GM23338 (cell line): Measurements from ENCODE around the gene SYT7.

Source experiments
- CREB1 ChIP-seq: fragments of 250-450 bp; sonication (Bioruptor Pico); IDR thresholded peaks from 2 replicates; pipeline ENCODE4 v1.5.0; 2020; ENCODE audit warnings: low read depth, mild to moderate bottlenecking, moderate library complexity
- EZH2 ChIP-seq: fragments of 200-600 bp; sonication (generic); IDR thresholded peaks from one replicate; pipeline ENCODE4 v1.8.0; 2017; ENCODE audit warnings: antibody characterized with exemption, mild to moderate bottlenecking, low read depth; ENCODE audit not compliant: unreplicated experiment
- EZH2phosphoT487 ChIP-seq: fragments of 200-600 bp; sonication (generic); IDR thresholded peaks from one replicate; pipeline ENCODE4 v1.8.1; 2018; ENCODE audit warnings: antibody characterized with exemption; ENCODE audit not compliant: unreplicated experiment
- JUNB ChIP-seq: IDR thresholded peaks from one replicate; pipeline ENCODE4 v1.6.1; 2016; ENCODE audit warnings: antibody characterized with exemption; ENCODE audit not compliant: unreplicated experiment
- NANOG ChIP-seq: IDR thresholded peaks from 2 replicates; pipeline ENCODE4 v1.6.1; 2016; ENCODE audit warnings: antibody characterized with exemption, borderline replicate concordance
- POLR2AphosphoS5 ChIP-seq: IDR thresholded peaks from 2 replicates; pipeline ENCODE4 v1.6.1; 2016; ENCODE audit warnings: antibody characterized with exemption, low read depth
- STAT1 ChIP-seq: IDR thresholded peaks from one replicate; pipeline ENCODE4 v1.6.1; 2016; ENCODE audit warnings: antibody characterized with exemption; ENCODE audit not compliant: unreplicated experiment
- ZNF114 ChIP-seq: fragments of 250-450 bp; sonication (Bioruptor Pico); IDR thresholded peaks from 2 replicates; pipeline ENCODE4 v1.5.0; 2020; ENCODE audit warnings: mild to moderate bottlenecking, moderate library complexity
- TF ChIP-seq, protein P1 (sequence below): IDR thresholded peaks from one replicate; pipeline ENCODE4 v1.6.1; 2018; ENCODE audit warnings: antibody characterized with exemption; ENCODE audit not compliant: unreplicated experiment
- TF ChIP-seq, protein P2 (sequence below), 2 experiments: fragments of 200-600 bp in 1 of 2; sonication (generic) in 1 of 2; conservative IDR thresholded peaks; 2 replicates each; pipeline versions ENCODE4 v1.5.1 to v1.6.1; 2016 to 2017; ENCODE audit warnings: antibody characterized with exemption in 2 of 2, low read depth in 2 of 2, mild to moderate bottlenecking in 2 of 2, moderate library complexity in 1 of 2
- TF ChIP-seq, protein P3 (sequence below): IDR thresholded peaks from 2 replicates; pipeline ENCODE4 v1.6.1; 2016; ENCODE audit warnings: antibody characterized with exemption
- TF ChIP-seq, protein P4 (sequence below): fragments of 250-450 bp; sonication (Bioruptor Pico); IDR thresholded peaks from 2 replicates; pipeline ENCODE4 v1.5.0; 2020; ENCODE audit warnings: mild to moderate bottlenecking, moderate library complexity

DNA sequence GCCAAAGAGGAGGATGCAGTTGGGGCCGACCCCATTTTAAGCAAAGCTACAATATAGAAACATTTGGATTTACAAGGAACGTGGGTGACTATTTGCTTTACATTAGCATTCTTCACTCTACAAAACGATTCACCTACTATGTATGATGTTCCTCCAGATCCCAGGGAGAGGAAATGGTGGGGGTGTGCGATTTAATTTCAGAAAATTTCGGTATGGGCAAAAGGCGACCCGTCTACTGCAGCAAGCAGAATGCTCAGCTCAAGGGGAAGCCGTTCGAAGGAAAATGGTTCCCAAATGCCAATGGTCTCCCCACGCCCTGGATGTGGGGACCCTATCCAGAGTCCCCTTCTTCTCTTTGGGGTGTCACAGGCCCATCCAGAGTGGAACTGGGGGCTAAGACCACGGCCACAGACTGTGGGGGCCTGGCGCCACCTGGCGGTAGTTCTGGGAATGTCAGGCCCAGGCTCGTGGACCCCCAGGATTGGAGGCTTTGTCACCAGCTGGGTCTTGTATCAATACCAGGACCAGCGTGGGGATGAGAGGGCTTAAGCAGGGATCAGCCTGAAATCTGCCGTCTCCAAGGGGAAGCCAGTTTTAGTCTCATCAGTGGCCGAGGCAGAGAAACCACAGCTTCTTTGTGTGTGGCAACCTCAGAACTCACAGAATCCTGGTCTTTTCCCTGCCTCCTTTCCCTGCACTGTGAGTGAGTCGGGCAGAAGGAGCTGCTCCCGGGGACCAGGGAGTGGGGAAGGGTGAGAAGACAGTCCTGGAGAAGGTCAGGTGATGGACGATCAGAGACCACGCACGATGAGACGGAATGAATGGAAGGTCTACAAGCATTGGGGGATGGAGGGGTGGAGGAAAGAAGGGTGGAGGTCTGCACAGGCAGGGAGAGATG lies 64.0 kb downstream of the SYT7 start:
- TF ChIP-seq JUNB (no peak), EZH2 (no peak), POLR2AphosphoS5 (no peak), EZH2phosphoT487 (no peak), NANOG (no peak), CREB1 (CRISPR knock-in tag) (no peak), ZNF114 (CRISPR knock-in tag) (no peak), STAT1 (no peak)
- TF ChIP-seq, protein P1, sequence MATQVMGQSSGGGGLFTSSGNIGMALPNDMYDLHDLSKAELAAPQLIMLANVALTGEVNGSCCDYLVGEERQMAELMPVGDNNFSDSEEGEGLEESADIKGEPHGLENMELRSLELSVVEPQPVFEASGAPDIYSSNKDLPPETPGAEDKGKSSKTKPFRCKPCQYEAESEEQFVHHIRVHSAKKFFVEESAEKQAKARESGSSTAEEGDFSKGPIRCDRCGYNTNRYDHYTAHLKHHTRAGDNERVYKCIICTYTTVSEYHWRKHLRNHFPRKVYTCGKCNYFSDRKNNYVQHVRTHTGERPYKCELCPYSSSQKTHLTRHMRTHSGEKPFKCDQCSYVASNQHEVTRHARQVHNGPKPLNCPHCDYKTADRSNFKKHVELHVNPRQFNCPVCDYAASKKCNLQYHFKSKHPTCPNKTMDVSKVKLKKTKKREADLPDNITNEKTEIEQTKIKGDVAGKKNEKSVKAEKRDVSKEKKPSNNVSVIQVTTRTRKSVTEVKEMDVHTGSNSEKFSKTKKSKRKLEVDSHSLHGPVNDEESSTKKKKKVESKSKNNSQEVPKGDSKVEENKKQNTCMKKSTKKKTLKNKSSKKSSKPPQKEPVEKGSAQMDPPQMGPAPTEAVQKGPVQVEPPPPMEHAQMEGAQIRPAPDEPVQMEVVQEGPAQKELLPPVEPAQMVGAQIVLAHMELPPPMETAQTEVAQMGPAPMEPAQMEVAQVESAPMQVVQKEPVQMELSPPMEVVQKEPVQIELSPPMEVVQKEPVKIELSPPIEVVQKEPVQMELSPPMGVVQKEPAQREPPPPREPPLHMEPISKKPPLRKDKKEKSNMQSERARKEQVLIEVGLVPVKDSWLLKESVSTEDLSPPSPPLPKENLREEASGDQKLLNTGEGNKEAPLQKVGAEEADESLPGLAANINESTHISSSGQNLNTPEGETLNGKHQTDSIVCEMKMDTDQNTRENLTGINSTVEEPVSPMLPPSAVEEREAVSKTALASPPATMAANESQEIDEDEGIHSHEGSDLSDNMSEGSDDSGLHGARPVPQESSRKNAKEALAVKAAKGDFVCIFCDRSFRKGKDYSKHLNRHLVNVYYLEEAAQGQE = no peak
- TF ChIP-seq, protein P2, sequence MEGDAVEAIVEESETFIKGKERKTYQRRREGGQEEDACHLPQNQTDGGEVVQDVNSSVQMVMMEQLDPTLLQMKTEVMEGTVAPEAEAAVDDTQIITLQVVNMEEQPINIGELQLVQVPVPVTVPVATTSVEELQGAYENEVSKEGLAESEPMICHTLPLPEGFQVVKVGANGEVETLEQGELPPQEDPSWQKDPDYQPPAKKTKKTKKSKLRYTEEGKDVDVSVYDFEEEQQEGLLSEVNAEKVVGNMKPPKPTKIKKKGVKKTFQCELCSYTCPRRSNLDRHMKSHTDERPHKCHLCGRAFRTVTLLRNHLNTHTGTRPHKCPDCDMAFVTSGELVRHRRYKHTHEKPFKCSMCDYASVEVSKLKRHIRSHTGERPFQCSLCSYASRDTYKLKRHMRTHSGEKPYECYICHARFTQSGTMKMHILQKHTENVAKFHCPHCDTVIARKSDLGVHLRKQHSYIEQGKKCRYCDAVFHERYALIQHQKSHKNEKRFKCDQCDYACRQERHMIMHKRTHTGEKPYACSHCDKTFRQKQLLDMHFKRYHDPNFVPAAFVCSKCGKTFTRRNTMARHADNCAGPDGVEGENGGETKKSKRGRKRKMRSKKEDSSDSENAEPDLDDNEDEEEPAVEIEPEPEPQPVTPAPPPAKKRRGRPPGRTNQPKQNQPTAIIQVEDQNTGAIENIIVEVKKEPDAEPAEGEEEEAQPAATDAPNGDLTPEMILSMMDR (conservative IDR thresholded peaks at IDR 0.05; ENCODE audit: low read depth in 2 of 2) = peak; percentile 98 to 99
- TF ChIP-seq, protein P3, sequence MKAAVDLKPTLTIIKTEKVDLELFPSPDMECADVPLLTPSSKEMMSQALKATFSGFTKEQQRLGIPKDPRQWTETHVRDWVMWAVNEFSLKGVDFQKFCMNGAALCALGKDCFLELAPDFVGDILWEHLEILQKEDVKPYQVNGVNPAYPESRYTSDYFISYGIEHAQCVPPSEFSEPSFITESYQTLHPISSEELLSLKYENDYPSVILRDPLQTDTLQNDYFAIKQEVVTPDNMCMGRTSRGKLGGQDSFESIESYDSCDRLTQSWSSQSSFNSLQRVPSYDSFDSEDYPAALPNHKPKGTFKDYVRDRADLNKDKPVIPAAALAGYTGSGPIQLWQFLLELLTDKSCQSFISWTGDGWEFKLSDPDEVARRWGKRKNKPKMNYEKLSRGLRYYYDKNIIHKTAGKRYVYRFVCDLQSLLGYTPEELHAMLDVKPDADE = no peak
- TF ChIP-seq, protein P4, sequence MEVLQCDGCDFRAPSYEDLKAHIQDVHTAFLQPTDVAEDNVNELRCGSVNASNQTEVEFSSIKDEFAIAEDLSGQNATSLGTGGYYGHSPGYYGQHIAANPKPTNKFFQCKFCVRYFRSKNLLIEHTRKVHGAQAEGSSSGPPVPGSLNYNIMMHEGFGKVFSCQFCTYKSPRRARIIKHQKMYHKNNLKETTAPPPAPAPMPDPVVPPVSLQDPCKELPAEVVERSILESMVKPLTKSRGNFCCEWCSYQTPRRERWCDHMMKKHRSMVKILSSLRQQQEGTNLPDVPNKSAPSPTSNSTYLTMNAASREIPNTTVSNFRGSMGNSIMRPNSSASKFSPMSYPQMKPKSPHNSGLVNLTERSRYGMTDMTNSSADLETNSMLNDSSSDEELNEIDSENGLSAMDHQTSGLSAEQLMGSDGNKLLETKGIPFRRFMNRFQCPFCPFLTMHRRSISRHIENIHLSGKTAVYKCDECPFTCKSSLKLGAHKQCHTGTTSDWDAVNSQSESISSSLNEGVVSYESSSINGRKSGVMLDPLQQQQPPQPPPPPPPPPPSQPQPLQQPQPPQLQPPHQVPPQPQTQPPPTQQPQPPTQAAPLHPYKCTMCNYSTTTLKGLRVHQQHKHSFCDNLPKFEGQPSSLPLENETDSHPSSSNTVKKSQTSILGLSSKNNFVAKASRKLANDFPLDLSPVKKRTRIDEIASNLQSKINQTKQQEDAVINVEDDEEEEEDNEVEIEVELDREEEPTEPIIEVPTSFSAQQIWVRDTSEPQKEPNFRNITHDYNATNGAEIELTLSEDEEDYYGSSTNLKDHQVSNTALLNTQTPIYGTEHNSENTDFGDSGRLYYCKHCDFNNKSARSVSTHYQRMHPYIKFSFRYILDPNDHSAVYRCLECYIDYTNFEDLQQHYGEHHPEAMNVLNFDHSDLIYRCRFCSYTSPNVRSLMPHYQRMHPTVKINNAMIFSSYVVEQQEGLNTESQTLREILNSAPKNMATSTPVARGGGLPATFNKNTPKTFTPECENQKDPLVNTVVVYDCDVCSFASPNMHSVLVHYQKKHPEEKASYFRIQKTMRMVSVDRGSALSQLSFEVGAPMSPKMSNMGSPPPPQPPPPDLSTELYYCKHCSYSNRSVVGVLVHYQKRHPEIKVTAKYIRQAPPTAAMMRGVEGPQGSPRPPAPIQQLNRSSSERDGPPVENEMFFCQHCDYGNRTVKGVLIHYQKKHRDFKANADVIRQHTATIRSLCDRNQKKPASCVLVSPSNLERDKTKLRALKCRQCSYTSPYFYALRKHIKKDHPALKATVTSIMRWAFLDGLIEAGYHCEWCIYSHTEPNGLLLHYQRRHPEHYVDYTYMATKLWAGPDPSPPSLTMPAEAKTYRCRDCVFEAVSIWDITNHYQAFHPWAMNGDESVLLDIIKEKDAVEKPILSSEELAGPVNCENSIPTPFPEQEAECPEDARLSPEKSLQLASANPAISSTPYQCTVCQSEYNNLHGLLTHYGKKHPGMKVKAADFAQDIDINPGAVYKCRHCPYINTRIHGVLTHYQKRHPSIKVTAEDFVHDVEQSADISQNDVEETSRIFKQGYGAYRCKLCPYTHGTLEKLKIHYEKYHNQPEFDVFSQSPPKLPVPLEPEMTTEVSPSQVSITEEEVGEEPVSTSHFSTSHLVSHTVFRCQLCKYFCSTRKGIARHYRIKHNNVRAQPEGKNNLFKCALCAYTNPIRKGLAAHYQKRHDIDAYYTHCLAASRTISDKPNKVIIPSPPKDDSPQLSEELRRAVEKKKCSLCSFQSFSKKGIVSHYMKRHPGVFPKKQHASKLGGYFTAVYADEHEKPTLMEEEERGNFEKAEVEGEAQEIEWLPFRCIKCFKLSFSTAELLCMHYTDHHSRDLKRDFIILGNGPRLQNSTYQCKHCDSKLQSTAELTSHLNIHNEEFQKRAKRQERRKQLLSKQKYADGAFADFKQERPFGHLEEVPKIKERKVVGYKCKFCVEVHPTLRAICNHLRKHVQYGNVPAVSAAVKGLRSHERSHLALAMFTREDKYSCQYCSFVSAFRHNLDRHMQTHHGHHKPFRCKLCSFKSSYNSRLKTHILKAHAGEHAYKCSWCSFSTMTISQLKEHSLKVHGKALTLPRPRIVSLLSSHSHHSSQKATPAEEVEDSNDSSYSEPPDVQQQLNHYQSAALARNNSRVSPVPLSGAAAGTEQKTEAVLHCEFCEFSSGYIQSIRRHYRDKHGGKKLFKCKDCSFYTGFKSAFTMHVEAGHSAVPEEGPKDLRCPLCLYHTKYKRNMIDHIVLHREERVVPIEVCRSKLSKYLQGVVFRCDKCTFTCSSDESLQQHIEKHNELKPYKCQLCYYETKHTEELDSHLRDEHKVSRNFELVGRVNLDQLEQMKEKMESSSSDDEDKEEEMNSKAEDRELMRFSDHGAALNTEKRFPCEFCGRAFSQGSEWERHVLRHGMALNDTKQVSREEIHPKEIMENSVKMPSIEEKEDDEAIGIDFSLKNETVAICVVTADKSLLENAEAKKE (CRISPR knock-in tag) = no peak
